HG03460 (cell line): Measurements from ENCODE around the gene BTRC.

ENCODE experiments used
- ATAC-seq: cut with Tn5 transposase; IDR thresholded peaks from one replicate; pipeline ENCODE4 v1.9.1; 2021; ENCODE audit not compliant: unreplicated experiment

The BTRC gene

DNA sequence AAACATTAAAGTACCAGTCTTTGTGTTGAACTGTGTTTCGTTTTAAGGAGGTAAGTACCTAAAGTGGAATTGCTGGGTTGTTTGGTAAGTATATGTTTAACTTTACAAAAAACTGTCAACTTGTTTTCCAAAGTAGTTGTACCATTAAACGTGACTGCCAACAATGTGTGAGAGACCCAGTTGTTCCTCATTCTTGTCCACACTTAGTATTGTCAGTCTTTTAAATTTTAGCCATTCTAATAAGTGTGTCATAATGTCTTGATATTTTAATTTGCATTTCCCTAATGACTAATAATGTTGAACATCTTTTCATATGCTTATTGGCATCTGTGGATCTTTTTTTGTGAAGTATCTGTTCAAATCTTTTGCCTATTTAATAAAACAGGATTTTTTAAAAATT is 159.8 kb downstream of the BTRC start:
- ATAC-seq = no peak

DNA sequence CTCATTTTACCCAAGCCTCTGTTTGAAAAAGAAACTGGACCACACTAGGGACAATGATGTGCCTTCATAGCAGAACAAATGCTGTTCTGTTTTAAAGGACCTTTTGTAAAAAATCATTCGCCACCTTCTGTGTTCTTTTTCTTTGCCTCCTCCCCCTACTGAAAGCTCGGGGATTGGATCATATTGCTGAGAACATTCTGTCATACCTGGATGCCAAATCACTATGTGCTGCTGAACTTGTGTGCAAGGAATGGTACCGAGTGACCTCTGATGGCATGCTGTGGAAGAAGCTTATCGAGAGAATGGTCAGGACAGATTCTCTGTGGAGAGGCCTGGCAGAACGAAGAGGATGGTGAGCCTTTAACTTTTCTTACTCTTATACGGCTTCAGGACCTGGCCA is 171.9 kb downstream of the BTRC start:
- ATAC-seq = no peak

DNA sequence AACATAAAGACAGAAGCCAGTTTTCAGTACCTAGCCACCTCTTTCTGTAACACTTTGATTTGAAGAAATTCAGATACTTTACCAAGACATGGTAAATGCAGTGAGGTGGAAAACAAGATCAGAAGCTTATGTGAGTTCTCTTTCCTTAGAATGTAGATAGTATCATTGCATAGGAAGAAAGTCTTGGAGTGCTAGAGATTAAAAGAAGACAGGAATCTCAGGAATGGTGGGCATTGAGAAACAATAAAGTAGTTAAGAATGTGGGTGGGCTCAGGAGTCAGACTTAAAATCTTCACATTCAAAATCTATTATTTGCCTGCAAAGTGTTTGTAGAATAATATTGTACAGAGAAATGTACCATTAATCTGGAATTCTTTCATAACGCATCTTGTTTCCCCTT is 175.2 kb downstream of the BTRC start:
- ATAC-seq = no peak

DNA sequence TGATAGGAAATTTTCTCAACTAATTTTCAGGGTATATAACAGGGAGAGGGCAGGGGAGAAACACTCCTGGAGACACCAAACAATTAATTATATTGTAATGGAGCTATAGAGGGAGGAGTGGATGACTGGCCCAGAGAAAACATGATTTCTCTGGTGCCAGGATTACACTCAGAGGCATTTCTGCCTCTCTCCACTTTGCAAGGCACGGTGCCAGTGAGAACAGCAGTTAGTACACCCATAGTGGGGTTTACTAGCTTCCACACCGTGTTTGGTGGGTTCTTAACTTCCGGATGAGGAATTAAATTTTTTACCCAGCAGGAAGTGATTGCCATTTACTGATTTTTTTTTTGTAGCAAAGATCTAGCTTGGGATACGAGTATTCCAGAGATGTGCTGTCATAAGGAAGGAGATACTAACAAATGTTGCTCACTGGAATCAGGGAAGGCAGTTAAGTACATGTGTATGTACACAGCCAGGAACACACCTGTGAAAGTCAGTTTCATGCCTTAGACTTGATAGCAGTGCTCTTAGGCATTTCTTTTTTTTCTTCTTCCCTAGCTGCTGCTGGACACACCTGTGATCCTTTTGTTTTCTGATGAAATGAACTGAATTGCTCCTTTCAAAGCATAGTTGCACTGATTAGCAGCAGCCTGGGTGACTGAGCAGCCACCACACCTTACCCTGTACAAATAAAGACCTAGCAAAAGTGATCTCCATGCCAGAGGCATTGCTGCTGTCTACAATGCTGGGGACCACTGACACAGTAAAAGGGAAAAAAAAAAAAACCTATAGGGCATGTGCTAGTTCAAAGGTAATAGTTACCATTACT is 176.0 kb downstream of the BTRC start:
- ATAC-seq = no peak

DNA sequence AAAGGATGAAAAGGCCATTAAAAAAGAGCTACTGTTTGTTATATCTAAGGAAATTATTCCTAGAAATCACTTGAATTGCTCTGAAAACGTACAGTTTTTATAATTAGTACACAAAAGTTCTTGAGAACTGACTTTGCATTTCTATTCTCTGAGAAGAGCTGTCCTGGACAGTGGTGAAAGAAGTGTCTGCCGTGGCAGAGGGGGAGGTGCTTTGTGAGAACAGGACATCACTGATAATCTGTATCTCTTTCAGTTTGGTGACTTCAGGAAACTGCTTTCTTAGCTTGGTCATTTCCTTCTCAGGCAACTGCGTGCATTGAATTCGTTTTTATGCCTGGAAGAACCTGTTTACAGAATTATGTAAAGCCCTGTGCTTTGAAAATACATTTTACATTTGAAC is 182.0 kb downstream of the BTRC start:
- ATAC-seq = no peak

DNA sequence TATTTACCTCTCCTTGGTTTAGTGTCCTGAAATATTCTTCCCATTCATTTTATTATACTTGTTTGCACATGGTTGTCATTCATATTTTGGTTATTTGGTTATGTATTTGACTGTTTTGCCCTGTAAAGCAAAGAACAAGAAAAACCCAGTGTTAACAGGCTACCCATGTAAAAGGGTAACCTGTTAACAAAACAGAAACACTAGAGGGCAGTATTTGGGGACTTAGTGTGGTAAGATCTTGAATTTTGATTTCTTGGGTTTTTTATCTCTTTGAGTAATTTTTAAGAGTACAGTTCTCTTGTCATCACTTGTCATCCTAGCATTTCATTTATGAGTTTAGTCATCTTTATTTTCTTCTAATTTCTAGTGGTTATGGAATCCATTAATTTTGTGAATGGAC is 182.8 kb downstream of the BTRC start:
- no peak for ATAC-seq

DNA sequence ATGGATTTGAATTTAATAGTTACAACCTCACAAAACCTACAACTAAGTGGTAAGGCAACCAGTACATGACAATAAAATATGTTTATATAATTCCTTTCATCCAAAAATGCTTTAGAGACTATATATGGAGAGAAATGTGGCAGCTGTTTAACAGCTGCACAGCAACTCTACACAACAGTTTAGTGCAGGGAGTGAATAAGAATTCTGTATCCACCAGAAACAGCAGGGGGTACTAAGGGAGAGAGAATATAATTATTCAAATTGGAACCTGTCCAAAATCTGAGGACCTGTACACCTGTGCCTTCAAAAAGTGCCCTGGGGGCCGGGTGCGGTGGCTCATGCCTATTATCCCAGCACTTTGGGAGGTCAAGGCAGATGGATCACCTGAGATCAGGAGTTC is 184.5 kb downstream of the BTRC start:
- no peak for ATAC-seq

DNA sequence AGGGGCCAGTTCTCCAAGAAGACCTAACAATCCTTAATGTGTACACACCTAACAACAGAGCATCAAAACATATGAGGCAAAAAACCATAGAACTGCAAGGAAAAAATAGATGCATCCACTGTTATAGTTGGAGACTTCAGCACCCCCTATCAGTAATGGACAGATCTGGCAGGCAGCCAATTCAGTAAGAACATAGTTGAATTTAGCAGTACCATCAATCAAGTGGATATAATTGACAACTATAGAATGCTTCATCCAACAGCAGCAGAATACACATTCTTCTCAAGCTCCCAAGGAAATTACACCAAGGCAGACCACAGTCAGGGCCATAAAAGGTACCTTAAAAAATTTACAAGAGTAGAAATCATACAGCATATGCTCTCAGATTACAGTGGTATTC is 191.9 kb downstream of the BTRC start:
- ATAC-seq = no peak

DNA sequence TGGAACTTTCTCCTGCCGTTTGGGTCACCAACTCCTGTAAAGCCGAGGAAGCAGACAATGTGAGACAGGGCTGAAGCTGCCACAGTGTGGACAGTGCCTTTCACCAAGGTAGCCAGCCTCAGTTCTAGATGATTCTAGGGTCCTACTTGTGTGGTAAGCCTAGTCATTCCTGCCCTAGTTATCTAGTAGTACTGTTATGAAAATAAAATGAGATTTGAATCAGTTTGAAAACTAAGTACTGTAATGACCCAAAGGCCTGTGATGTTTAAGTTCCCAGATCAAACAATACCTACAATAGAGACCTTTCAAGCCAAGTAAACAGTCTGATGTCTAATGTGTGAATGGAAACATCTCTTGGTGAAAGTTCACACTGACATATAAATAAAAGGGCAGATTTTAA is 197.0 kb downstream of the BTRC start:
- no peak for ATAC-seq

DNA sequence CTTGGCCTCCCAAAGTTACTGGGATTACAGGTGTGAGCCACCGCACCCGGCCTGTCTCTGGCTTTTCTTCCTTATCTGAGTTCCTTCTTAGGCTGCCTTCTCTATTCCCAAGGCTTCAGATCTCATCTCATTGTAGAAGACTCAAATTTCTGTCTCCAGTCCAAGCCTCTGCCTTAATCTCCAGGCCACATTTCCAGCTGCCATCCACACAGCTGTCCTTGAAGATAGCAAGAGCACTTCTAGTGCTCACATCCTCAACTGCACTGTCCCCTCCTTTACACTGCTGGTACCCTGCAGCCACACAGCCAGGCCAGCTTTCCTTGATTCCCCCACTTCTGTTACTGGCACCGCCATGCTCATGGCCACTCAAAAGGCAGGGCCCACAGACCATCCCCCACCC is 198.5 kb downstream of the BTRC start:
- ATAC-seq = no peak

DNA sequence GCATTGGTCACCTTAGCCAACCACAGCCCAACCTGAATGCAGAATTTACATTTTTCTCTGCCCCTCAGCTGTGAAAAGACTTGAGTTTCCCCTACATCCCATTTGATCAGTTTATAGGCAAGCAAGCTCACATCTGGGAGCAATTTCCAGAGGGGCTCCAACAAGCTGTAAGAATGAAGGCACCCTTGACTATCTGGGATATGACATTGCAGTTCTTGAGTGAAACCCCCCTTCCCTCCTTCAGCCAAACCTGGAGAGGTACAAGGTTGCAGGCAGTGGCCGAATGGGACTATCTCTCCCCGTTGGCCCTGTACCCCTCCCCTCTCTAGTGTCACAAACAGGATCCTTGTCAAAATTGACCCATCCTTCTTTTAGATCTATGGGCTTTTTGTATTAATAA is 203.6 kb downstream of the BTRC start:
- no peak for ATAC-seq

DNA sequence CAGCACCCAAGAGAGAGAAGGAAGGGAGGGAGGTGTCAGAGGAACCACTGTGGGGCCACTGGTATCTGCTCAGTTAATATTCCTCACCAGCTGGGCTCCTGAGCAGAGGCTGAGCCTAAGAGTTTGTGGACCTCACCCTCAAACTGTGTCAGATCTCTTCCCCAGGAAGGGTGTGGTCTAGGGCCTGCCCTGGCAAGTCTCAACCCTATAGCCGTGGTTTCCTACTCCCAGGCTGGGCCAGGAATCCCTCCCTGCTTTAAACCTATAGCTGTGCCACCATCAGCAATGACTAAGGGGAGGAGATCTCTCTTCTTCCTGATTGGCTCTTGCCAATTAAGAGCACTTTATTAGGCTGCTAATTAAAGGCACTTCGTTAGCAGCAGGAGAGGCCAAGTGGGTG is 204.2 kb downstream of the BTRC start:
- ATAC-seq = no peak

DNA sequence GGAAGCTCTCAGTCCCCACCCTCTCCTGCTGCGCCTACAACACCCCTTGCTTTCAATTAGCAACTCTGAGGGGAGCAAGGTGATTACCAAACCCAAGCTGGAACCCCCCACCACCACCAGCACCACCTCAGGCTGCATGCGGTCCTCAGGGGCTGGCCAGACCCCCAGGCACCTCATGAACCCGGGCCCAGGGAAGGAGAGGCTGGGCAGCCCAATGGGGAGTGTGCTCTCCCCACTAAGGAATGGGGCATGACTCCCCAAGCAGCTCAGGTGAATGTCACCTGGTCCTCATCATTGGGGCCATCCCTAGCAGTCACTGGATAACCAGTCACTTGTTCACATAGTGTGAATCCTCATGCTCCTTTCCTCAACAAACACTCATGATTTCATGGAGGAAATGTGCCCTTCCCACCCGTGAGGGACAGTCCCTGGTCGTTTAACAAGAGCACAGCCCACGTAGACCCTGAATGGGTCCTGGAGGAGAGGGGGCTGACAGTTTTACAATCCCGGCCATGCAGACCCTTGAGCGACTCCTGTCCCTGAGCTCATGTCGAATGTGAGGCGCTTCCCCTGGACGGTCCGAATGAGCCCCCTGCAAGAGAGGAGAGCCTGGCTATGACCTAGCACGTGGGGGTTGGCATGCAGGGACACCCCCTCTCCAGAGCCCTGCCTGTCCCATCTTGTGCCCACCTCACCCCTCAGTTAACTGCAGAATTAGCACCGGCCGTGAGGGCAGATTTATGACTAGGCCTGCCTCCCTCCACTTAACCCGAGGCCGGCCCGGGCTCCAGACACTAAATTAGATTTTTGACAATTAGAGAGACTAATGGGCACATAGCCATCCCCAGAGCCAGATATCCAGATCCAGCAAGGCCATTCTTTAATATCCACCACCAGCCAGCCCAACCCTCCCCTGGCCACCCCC is 205.0 kb downstream of the BTRC start:
- ATAC-seq = no peak

DNA sequence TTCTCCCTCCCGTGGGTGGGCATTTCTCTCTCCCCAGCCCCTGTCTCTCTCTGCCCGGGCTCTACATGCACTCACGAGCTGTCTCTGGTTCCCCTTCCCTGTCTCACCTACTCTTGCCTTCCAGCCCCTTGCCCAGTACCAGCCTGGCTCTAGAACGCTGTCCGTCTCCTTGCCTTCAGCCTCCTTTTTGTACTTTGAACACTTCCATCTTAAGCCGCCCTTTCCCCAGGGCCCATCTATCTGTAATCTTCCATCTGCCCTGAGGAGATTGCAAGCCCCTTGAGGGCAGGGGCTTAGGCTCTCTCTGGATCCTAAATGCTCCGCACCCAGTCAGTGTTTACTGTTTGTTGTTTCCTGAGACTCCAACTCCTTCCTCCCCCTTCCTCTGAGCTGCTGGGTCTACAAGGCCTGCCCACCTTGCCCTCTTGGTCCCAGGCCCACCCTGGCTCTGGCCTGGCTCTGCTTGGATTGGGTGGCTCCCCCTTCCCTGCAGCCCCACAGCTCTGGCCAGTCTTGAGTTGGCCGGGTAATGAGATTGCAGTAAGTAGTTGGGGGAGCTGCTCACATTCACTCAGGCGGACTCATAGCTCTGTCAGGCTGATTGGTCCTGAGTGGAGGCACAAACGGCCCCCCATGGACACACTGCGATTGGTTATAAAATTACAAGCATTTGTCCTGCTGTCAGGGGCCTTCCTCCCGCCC is 205.8 kb downstream of the BTRC start:
- ATAC-seq = no peak

DNA sequence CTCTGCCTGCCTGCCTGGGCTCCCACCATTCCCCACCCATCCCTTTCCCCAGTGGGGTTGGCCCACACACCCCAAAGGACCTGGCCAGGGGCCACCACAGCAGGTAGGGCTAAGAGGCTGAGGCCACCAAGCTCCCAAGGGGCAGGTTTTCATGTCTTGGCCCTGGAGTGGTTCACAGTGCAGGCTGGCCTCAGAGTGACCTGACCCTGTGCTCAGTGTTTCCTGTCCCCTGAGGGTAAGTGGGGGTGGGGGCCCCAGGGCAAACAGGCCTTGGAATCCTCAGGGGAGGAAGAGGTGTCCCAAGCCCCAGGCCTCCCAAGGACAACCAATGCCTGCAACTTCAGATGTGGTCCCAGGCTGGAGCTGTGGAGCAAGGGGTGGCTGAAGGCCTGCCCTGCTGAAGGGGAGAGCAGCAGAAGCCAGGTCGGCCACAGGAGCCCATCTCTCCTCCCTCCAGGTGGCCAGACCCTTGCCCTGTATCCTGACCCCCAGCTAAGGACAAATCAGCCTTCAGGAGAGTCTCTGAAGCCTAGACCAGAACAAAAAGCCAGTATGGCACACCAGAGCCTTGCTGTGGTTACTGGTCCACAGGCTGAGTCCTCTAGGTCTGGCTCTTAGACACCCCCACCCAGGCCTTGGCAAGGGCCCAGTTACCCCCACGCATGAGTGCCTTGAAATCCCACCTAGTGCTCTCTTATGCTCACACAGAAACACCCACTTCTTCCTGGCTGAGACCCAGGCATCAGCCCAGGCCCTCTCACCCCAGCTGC is 206.5 kb downstream of the BTRC start:
- ATAC-seq = no peak

DNA sequence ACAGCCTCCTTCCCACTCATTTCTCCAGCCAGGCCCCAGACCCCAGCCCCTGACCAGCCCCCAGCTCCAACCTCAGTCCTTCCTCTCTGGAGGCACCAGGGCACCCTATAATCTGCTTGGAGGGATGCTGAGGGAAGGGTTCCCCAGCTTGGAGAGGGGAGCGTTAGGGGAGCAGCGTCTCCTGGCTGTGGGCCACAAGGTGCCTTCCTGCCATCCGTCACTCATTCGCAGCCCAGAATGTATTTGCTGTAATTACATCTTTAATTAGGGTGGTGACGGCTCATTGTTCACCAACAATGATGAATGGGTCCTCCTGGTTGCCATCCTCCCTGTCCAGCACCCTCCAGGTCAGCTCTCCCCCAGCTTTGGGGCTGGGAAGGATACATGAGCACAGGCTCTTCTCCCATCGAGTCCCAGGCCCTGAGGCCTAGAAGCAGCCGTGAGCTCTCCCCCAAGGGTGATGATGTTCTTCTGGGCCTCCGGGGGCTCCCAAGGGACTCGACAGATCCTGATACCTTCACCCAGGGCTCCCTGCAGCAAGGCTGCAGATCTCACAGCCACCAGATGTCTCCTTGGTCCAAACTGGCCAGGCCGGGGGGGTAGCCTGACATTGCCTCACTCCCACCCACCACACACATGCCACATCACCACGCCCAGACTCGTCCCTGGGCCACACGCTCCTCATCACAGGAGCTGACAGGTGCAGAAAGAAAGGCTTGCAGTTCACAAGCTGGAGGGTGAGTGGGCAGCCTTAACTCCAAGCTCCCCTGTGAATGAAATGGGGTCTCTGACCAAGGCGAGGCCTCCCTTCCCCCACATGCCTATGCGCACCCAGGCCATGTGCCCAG is 207.3 kb downstream of the BTRC start:
- no peak for ATAC-seq

DNA sequence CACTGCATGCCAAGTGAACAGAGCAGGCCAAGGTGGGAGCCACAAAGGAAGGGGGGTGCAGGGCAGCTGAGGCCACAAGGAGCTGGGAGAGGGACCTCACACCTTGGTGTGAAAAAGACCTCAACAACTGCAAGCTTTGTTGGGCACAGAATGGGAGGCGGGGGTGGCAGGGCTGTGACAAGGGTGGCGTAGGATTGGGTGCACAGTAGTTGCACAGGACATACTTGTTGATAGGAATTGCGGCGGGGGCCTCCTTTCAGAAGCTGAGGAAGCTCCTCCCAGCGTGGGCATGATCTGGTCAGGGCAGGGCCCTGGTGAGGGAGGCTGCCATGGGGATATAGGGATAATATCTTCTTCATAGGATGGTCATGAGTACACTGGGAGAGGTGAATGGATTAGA is 208.3 kb downstream of the BTRC start:
- no peak for ATAC-seq

DNA sequence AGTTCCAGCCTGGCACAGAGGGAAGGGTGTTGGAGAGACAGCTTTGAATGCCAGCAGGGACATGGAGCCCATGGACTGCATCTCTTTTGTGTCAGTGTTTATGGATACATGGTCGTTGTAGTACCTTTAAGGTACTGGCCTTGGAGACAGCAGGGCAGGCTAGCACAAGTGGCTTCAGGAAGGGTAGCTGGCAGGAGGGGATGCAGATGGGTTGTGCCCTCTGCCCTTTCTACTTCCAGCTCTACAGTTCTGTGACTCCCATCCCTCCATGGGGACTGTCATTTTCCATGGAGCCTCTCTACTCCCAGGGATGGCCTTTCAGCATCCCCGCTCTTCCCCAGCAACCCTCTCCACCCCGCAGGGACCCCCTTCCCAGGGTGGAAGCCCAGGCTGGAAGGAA is 209.0 kb downstream of the BTRC start:
- no peak for ATAC-seq

DNA sequence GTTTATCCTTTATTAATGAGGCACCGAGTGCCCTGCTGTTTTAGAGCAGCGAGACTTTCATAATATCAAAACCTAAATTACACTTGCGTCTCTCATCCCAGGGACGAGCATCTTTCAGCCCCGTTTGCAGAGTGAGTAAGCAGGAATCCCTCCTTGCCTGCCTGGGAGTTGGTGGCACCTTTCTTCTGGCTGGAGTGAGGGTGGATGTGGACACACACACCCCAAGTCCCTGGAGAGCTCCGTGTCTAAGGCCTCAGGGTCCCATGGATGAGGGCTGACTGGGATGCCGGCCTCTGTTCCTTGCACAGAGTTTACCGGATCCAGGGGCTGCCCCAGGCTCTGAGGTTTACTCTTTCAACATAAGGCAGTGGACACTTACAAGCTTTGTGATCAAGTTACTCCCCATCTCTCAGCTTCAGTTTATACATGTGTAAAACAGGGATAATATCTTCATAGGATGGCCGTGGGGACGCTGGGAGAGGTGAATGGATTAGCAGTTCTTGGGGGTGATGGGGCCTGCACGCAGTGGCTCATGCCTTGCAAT is 209.6 kb downstream of the BTRC start:
- ATAC-seq = no peak
